Esophagus squamous epithelium (tissue), 4 donors: ENCODE results near the gene TMEM200A.

Source experiments
- POLR2A ChIP-seq, 4 donors: fragments of 450-650 bp; IDR thresholded peaks; one replicate each; pipeline ENCODE4 v1.6.1; 2017; ENCODE audit warnings: antibody characterized with exemption in 4 of 4, mild to moderate bottlenecking in 4 of 4, moderate library complexity in 3 of 4
- TF ChIP-seq, protein P1 (sequence below), 6 experiments: fragments of 450-650 bp in 4 of 6; fragments of 200-600 bp in 2 of 6; sonication (generic) in 2 of 6; IDR thresholded peaks; one replicate each; pipeline ENCODE4 v1.5.1; 2016 to 2019; ENCODE audit warnings: antibody characterized with exemption in 6 of 6, mild to moderate bottlenecking in 4 of 6, moderate library complexity in 4 of 6

- TF ChIP-seq, protein P1, sequence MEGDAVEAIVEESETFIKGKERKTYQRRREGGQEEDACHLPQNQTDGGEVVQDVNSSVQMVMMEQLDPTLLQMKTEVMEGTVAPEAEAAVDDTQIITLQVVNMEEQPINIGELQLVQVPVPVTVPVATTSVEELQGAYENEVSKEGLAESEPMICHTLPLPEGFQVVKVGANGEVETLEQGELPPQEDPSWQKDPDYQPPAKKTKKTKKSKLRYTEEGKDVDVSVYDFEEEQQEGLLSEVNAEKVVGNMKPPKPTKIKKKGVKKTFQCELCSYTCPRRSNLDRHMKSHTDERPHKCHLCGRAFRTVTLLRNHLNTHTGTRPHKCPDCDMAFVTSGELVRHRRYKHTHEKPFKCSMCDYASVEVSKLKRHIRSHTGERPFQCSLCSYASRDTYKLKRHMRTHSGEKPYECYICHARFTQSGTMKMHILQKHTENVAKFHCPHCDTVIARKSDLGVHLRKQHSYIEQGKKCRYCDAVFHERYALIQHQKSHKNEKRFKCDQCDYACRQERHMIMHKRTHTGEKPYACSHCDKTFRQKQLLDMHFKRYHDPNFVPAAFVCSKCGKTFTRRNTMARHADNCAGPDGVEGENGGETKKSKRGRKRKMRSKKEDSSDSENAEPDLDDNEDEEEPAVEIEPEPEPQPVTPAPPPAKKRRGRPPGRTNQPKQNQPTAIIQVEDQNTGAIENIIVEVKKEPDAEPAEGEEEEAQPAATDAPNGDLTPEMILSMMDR (IDR thresholded peaks at IDR 0.05) = no peak
- TF ChIP-seq POLR2A (IDR thresholded peaks at IDR 0.05) = no peak
Measured at GRCh38 chr6:130382872-130383490, 17.2 kb downstream of the TMEM200A start.
